ENCODE data around the gene DBNDD2.
A peak's percentile ranks its signal among the peaks of the same experiment; 100 is the strongest.

The DBNDD2 gene

GRCh38 chr20:45407783-45408645 lies at the start of gene DBNDD2:
DBNDD2 (plus strand) TSS chr20:45408289; CDS start chr20:45408468, 179 bp downstream.
- no peak for DNase-seq

GRCh38 chr20:45359069-45359405 lies 49.1 kb upstream of the DBNDD2 start:
- peak in 1 of 2 experiments; percentile 33 for DNase-seq

- DNase-seq, result no peak
Measured at GRCh38 chr20:45359406-45360148, 48.5 kb upstream of the DBNDD2 start.

GRCh38 chr20:45361793-45362192 lies 46.3 kb upstream of the DBNDD2 start:
- DNase-seq, result peak; percentile 26 to 57

GRCh38 chr20:45362804-45363610 lies 45.1 kb upstream of the DBNDD2 start, which contains the start of gene SYS1:
SYS1 (plus strand) TSS chr20:45363156; CDS start chr20:45363532, 376 bp downstream.
- DNase-seq, result peak; percentile 97

- DNase-seq, result peak in 1 of 2 experiments; percentile 11
Measured at GRCh38 chr20:45363611-45364492, 44.2 kb upstream of the DBNDD2 start.

GRCh38 chr20:45365444-45365970 lies 42.6 kb upstream of the DBNDD2 start:
- DNase-seq, result no peak

- DNase-seq, result no peak
Measured at GRCh38 chr20:45366192-45366591, 41.9 kb upstream of the DBNDD2 start.

GRCh38 chr20:45366631-45367030 lies 41.5 kb upstream of the DBNDD2 start:
- no peak for DNase-seq

GRCh38 chr20:45367126-45367525 lies 41.0 kb upstream of the DBNDD2 start:
- no peak for DNase-seq

- peak; percentile 78 for DNase-seq
Measured at GRCh38 chr20:45368221-45368980, 39.7 kb upstream of the DBNDD2 start.

GRCh38 chr20:45370571-45371160 lies 37.4 kb upstream of the DBNDD2 start:
- no peak for DNase-seq

- DNase-seq, result no peak
Measured at GRCh38 chr20:45372241-45372640, 35.8 kb upstream of the DBNDD2 start.

- no peak for DNase-seq
Measured at GRCh38 chr20:45372646-45373352, 35.3 kb upstream of the DBNDD2 start.

GRCh38 chr20:45373353-45374100 lies 34.6 kb upstream of the DBNDD2 start:
- peak; percentile 80 to 85 for DNase-seq

- DNase-seq, result no peak
Measured at GRCh38 chr20:45374101-45374467, 34.0 kb upstream of the DBNDD2 start.

GRCh38 chr20:45374966-45375365 lies 33.1 kb upstream of the DBNDD2 start:
- DNase-seq, result no peak

- DNase-seq, result no peak
Measured at GRCh38 chr20:45377269-45377668, 30.8 kb upstream of the DBNDD2 start.

- no peak for DNase-seq
Measured at GRCh38 chr20:45378191-45378590, 29.9 kb upstream of the DBNDD2 start, which contains the start of gene TP53TG5. TP53TG5 (minus strand) TSS chr20:45378325; CDS start chr20:45378236, 89 bp downstream.
